CD4-positive, alpha-beta T cell treated with Interleukin-6 for 4 hours (primary cell): ENCODE measurements around the gene MBNL2.
"Not testable (repeated sequence)": the region's sequence is repeated elsewhere in the genome, so short reads cannot be mapped to it uniquely, and the experiment has no call there.

Experiments used
- DNase-seq: peaks from one replicate; pipeline ENCODE4 v3.0.0-alpha.2; 2020; ENCODE audit warnings: mixed read lengths

MBNL2 gene, protein sequence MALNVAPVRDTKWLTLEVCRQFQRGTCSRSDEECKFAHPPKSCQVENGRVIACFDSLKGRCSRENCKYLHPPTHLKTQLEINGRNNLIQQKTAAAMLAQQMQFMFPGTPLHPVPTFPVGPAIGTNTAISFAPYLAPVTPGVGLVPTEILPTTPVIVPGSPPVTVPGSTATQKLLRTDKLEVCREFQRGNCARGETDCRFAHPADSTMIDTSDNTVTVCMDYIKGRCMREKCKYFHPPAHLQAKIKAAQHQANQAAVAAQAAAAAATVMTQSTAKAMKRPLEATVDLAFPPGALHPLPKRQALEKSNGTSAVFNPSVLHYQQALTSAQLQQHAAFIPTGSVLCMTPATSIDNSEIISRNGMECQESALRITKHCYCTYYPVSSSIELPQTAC

DNA sequence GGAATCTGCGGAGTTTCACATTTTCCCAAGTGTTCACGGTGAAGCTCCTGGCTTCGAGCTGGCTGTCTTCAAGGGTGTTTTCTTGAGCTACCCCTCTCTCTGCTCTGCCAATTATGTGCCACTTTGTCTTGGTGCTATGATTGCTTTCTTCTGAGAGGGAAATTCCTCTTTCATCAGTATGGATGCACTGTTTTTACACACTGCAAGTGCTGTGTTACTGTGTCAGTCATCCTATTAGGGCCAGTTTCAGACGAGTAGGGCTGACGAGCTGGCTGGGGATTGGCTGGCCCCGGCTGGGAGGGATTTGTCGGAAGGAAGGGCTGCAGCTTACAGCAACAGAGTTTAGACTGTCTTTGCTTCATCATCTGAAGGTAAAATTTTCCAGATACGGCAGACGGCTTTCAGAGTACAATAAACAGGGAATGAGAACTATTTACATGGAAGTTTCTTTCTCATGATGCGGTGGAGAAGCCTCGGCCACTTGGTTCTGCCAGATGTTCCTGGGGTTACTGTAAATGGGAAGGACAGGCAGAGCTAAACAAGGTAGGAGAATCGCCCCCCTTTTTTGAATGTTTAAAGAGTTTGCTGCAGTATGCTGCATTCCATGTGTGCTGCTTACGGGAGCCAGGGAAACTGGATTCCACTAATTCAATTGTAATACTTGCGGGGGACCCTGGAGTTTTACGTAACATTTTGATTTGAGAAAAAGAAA, at the start of gene MBNL2:
TSS of gene MBNL2 (plus strand) at position 345 of the 712 bp plus-strand sequence. CDS start 53,903 bp downstream, outside the sequence.
- peak; percentile 85 for DNase-seq

- DNase-seq: no peak
Measured at GRCh38 chr13:97174638-97175037, 47.5 kb upstream of the MBNL2 start.

GRCh38 chr13:97175041-97175440, 47.1 kb upstream of the MBNL2 start:
- DNase-seq: no peak

DNA sequence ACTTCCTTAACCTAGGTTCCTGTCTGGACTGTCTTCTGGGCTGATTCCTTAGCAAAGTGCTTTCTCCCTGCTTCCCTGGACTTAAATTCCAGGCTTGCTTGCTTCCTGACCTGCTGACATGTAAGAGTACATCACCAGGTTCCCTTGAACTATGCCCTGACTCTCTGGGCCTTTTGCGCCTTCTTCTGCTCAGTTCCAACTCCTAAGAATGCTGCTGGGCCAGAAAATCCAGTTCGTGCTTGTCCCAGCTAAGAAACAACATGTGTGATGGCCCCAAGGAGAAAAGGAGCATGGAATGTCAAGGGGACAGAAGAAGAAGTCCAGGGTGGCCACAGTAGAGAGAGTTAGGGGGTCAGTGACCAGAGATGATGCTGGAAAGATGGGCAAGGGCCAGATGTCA, 42.6 kb upstream of the MBNL2 start:
- DNase-seq: no peak

DNA sequence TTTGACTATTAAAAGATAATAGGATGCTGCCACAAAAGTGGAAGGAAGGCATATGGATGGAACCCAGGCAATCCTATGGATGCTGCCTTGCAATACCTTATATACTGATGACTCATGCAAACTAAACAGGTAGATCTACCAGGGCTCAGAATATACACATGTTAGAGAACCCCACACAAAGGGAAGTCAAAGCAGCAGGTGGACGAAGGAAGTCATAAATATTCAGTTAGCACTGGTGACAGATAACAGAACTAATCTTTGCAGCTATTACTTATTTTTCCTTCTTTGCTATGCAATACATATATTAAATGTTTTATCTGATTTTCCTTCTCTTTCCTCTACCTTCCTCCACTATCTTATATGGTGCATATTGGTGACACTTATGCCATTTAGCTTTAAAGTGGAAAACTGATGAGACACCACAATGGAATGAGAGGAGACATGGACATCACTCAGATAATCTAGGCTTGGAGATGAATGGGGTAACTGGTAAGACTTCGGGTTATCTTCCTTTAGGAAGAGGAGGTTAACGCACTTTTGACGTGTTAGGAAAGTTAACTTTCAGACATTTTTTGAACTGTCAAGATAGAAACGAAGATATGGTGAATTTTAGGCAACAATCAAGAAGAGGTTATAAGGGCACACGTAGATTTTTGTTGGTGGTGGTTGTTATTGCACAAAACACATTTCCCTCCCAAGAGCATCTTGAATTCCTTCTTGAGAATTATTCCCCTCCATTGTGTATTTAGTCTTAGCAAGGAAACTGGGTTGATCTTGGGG, 39.8 kb upstream of the MBNL2 start:
- DNase-seq: no peak

- no peak for DNase-seq
Measured at GRCh38 chr13:97185291-97185690, 36.8 kb upstream of the MBNL2 start.

DNA sequence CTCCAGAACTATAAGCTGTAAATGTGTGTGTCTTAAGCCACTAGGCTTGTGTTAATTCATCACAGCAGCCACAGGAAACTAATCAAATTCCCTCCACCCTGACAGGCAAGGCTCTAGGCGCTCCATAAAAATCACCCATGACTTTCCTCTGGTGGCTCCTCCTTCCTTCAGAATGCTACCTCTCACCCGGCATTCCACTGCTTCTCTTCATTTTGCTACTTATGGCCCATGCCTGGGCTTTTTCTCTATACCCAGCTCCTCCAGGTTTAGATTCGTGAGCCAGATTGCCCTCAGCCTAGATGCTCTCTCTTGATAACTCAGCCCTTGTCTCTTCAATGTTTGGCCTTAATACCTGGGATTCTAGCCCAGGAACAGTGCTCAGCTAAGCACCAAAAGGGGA, 36.4 kb upstream of the MBNL2 start:
- no peak for DNase-seq

GRCh38 chr13:97188207-97188606, 33.9 kb upstream of the MBNL2 start:
- no peak for DNase-seq

DNA sequence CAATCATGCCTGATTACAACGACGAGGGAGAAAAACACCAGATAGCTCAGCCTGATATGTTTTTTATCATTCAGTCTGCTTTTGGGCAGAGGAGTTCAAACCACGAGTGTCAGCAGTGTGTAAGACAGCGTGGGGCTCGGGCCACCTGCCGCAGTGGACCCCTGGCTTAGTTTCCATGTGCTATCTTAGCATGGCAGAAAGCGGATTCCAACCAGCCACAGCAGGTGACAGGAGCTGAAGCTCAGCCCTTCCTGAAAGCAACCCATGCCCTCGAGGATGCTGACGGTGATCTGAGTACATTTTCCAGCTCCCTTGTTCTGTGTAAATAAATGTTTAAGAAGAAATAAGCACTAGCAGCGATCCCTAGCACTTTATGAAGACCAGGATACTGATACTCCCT, 32.2 kb upstream of the MBNL2 start:
- DNase-seq: no peak

DNA sequence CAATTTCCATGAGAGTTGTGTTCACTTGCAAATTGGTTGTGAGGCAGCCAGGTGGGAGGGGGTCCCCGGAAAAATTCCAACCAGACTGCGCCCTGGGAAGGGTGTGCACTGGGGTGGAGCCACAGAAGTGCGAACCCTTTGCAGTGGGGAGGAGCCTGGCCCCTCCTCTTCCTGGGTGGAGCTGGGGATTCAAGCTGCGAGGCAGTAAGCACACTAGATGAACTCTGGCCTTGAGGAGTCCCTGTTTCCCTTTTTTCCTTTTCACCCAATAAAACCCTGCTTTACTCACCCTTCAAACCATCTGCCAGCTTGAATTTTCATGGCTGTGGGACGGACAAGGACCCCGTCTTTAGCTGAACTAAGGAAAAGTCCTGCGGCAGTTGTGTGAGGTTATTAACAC, 31.0 kb upstream of the MBNL2 start:
- no peak for DNase-seq

- DNase-seq: no peak
Measured at GRCh38 chr13:97191615-97192014, 30.5 kb upstream of the MBNL2 start.

DNA sequence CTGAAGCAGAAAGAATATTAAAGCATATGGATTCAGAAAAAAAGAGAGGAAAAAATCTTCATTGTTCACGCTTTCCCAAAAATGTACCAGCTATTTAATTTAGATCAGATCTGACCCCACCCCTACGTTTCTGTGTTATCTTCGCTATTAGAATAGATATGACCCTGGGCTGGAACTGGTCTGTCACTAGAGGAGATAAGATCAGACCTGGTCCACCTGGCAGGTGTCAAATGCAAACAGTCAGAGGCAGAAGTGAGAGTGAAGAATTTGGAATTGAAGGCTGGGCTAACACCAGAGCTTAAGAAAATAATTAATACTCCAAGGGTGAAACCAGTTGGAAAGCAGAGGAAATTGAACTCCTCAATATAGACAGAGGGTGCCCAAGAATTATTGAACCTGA, 30.0 kb upstream of the MBNL2 start:
- DNase-seq: no peak

DNA sequence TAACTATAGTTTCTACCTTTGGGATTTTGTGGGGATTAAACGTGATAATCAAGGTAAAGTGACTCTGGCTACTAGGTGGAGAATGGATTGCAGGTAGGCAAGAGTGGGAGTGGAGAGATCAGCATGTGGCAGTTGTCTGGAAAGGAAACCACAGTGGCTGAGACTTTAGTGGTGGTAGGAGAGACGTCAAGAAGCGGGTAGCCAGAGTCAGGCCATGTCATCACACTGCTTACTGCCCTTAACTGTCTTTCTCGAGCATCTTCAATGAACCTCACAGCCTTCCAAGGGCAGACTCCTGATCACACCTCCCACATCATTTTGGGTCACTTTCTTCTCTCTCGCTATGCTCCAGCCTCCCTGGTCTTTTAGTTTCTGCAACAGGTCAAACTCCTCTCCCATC, 28.6 kb upstream of the MBNL2 start:
- DNase-seq: no peak

- no peak for DNase-seq
Measured at GRCh38 chr13:97194479-97194878, 27.7 kb upstream of the MBNL2 start.

- DNase-seq: no peak
Measured at GRCh38 chr13:97196340-97196739, 25.8 kb upstream of the MBNL2 start.

DNA sequence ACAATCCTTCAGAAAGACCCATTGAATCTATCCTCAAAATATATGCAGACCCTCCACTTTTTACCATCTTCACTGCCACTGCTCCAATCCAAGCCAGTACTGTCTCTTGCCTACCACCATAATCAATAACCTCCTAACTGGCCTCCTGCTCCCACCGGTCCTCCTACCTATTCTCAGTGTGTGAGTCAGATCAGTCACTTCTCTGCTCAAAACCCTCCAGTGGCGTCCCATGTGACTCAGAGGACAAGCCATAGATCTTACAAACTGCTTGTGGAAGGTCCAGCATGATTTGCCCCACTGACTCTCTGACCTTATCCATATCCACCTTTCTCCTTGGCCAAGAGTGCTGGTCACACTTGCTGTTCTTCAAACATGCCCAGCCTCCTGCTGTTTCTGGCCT, 23.4 kb upstream of the MBNL2 start:
- DNase-seq: no peak

DNA sequence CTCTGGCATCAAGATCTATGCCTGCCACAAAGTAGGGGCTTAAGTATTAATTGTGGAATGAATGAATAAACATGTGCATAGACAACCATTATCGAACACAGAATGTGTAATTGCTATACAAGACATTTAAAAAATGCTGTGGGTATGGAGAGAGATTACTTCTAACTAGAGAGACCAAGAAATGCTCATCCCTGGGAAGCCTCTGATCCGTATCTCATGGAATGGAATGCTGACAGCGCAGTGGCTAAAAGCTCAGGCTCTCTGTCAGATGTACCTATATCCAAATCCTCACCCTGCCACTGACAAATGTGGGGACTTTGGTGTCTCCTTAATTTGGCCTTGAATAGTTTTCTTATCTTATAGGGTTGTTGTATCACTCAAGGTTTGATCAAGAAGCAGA, 22.7 kb upstream of the MBNL2 start:
- DNase-seq: no peak

DNA sequence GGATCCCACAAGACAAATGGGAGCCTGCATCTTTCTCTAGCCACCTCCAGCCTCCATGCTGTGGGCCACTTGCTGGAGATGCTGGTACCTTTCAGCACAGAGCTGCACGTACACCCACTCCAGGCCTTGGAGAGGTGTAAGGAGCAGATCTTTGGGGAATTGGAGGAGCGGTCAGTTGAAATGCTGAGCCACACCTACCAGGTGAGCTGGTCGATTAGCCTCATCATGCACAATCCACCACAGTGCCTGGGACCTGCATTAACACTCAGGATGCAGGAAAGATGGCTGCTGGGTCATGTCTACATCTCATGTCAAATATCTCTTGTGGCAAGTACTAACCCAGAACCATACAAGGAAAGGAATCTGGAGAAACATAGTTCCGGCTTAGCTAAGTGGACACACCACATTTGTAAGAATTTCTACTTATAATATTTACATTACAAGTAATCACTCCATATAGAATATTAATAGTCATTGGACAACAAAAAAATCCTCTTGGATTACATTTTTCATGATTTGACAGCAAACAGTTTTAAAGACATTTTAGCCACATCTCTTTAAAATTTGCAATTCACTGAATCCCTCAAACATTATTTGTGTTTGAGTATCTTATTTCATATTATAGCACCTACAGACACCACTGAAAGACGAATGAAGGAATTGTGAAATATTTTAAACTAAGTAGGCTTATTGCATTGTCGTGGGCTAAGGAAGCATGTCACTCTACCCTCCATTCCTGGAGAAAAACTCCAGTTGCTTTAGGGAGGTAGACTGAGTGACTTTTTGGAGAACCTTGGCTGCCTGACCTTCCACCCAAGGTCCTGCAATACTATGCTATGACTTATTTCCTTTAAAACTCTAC, 21.8 kb upstream of the MBNL2 start:
- DNase-seq: no peak

- DNase-seq: no peak
Measured at GRCh38 chr13:97202761-97203160, 19.4 kb upstream of the MBNL2 start.

DNA sequence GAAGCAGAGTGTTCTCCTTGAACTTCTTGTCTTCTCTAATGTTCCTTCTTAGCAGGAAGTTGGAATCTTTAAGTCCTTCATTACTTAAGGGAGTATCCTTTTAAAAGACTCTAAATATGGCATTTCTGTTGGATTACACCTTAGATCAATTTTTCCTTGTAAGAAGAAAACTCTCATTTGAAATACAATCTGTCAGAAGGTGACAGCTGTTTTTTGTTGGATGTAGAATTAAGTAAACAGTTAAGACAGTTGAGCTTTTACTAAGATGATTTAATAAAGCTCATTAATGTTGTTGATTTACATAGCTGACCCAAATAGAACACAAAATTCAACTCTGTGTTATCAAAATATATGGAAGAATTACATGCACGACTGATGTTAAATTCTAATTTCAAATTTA, 16.7 kb upstream of the MBNL2 start:
- DNase-seq: no peak

DNA sequence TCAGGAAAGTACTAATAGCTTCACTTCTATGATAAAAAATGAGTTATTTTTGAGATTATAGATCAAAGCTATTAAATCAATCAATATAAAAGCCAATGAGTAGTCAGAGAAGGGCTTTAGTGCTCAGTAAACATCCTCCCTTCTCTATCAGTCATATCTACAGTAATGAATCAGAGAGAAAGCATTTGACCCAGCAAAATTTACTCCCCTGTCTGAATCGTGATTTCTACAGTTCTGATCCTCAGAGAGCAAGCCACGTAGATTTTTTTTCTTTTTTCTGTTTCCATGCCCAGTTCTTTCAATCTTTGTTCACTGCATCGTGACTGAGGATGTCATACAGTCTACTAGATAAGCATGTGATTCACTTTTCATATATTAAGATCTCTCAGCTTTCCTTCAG, 16.2 kb upstream of the MBNL2 start:
- DNase-seq: no peak

GRCh38 chr13:97207252-97207651, 14.9 kb upstream of the MBNL2 start:
- DNase-seq: not testable (repeated sequence)

DNA sequence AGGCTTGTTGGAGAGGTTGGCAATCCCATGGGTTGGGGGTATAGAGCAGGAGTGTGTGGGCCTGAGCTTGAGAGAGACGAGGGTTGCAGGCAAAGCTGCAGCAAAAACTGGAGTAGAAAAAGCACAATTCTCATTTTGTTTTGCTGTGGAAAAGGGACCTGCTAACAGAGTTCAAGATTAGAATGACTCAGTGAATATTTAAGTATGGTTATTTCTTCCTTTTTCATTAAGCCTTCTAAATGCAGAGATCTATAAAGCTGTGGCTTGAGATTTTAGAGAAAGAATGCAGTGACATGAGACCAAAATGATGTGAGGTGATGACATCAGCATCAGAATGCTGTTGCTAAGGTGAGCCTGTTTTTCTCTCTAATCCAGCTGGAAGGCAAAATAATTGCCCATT, 10.8 kb upstream of the MBNL2 start:
- no peak for DNase-seq
